SK-N-MC (cell line): Measurements from ENCODE around the gene CCDC93.

Experiments used
- EZH2 ChIP-seq: fragments of 200-600 bp; sonication (generic); IDR thresholded peaks from one replicate; pipeline ENCODE4 v1.6.1; 2017; ENCODE audit warnings: antibody characterized with exemption
- FOXP2 ChIP-seq: optimal IDR thresholded peaks from 2 replicates; pipeline ENCODE3; 2011; ENCODE audit warnings: mild to moderate bottlenecking, moderate library complexity; ENCODE audit not compliant: insufficient read depth; ENCODE audit errors: extremely low read length, control extremely low read depth

DNA sequence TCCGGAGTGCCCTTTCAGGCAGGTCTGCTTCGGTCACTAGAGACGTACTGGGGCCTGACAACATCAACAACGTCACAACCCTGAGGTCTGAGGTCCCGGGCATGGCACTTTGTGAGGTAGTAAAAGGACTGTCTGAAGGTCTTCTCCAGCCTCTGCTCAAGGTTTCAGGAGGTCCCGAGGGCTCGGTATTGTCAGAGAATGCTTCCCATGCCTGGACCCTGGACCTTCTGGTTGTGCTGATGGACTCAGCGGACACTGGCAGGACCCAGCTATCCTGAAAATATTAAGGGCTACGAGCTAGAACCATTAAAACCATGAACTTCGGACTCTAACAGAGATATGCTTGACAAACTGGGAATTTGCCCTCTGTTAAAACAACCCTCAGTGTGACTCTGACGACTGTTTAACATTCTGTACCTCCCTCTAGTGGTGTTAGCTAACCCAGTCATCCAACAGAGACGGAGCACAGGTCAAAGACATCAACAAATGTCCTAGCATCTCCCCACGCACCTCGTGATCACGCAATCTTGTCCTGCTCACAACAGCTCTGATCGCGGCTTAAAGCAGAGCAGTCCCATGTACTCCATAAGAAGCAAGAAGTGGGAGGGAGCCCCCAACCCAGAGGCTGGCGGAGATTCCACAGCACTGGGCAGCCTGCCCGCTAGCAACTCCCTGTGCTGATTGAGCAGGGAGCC is 96.5 kb downstream of the CCDC93 start:
- TF ChIP-seq EZH2 (no peak), FOXP2 (no peak)
